Left lung (tissue), 10 donors: ENCODE results near the gene ACTL9. TPM values are rescaled to one million over a fixed set of nuclear protein-coding genes. Genes with fewer than 3 reads are reported as not detected.

Source experiments
- ATAC-seq: fragments of 200-7000 bp; cut with Tn5 transposase; one replicate; pipeline ENCODE4 v1.9.1; 2020; ENCODE audit warnings: moderate library complexity
- DNase-seq, 4 donors: peaks; one replicate each; pipeline ENCODE4 v3.0.0-alpha.2; 2013 to 2020
- H3K27ac ChIP-seq, 2 donors: fragments of 200-600 bp; sonication (generic) in 1 of 2; one replicate each; pipeline versions ENCODE4 v1.5.0 to v1.8.0; 2020 to 2021
- H3K27me3 ChIP-seq, 2 donors: fragments of 200-600 bp; sonication (generic) in 1 of 2; one replicate each; pipeline versions ENCODE4 v1.5.0 to v1.8.0; 2020 to 2021
- H3K36me3 ChIP-seq, 2 donors: fragments of 200-600 bp; sonication (generic) in 1 of 2; one replicate each; pipeline versions ENCODE4 v1.5.0 to v1.8.0; 2020 to 2021
- H3K4me1 ChIP-seq, 2 donors: fragments of 200-600 bp; one replicate each; pipeline ENCODE4 v1.8.0; 2021
- H3K4me3 ChIP-seq, 2 donors: fragments of 200-600 bp; sonication (generic) in 1 of 2; one replicate each; pipeline versions ENCODE4 v1.5.0 to v1.8.0; 2020 to 2021; ENCODE audit warnings: mild to moderate bottlenecking in 1 of 2
- H3K9me3 ChIP-seq, 2 donors: fragments of 200-600 bp; sonication (generic) in 1 of 2; one replicate each; pipeline versions ENCODE4 v1.5.0 to v1.8.0; 2020 to 2021
- CTCF ChIP-seq, 2 donors: fragments of 200-600 bp; sonication (generic) in 1 of 2; IDR thresholded peaks; one replicate each; pipeline versions ENCODE4 v1.5.0 to v1.8.0; 2021; ENCODE audit warnings: antibody characterized with exemption in 2 of 2
- intact Hi-C, 2 donors: fragments of 100-400 bp; cut with DNase I; formaldehyde crosslinking; loops; one replicate each; pipeline versions ENCODE4 v1.11.2 to v1.14.2; 2022
- polyA plus RNA-seq, 6 donors: library from polyadenylated mRNA; unstranded; fragments of 120-200 nt; gene quantifications; one replicate each; pipeline ENCODE4 v1.2.1, GENCODE V29; 2013; ENCODE audit not compliant: insufficient read length in 6 of 6
- total RNA-seq, 2 donors: library from RNA; stranded (reverse); fragmentation: NEBNext Ultra II Directional; extraction: Animal tissue kit (Norgen Biotek cat#: 25700); gene quantifications; one replicate each; pipeline ENCODE4 v1.2.1, GENCODE V29; 2021
- donor health status: DM: no; HTN: yes; CAD: no.
- donor health status: DM: no; HTN: no; CAD: no.

ACTL9 gene
- total and polyA plus RNA-seq, 8 donors = not detected

- Histone ChIP-seq H3K4me3 (no peak overlapping the region), H3K27ac (no peak overlapping the region), H3K36me3 (no peaks in the 10 kb centered on the region), H3K9me3 (no peaks in the 10 kb centered on the region), H3K27me3 (peaks cover 0 to 69% of the 10 kb centered on the region in 2 donors), H3K4me1 (no peaks in the 10 kb centered on the region)
- ATAC-seq = no peak
- TF ChIP-seq CTCF (IDR thresholded peaks at IDR 0.05) = no peak
- no peak for DNase-seq
- intact Hi-C loops = no loop called here
These were observed 3.8 kb upstream of the ACTL9 start for GRCh38 chr19:8702350-8702749.

- Histone ChIP-seq H3K9me3 (no peaks in the 10 kb centered on the region), H3K27ac (no peak overlapping the region), H3K4me3 (no peak overlapping the region), H3K36me3 (no peaks in the 10 kb centered on the region), H3K4me1 (no peaks in the 10 kb centered on the region), H3K27me3 (peaks cover 0 to 81% of the 10 kb centered on the region in 2 donors)
- no peak for DNase-seq
- TF ChIP-seq CTCF (IDR thresholded peaks at IDR 0.05) = no peak
- intact Hi-C loops = no loop called here
- ATAC-seq = no peak
These were observed 2.4 kb upstream of the ACTL9 start for GRCh38 chr19:8700956-8701355.

- no peak for ATAC-seq
These were observed 1.3 kb upstream of the ACTL9 start for GRCh38 chr19:8699908-8700307.

GRCh38 chr19:8697671-8698432 lies 743 bp downstream of the ACTL9 start:
- no peaks in the 10 kb centered on the region for H3K9me3 ChIP-seq
- H3K27ac ChIP-seq = no peak overlapping the region
- no peak for ATAC-seq
- H3K4me1 ChIP-seq = no peaks in the 10 kb centered on the region
- no peaks in the 10 kb centered on the region for H3K36me3 ChIP-seq
- peaks cover 0 to 88% of the 10 kb centered on the region in 2 donors for H3K27me3 ChIP-seq
- no peak for TF ChIP-seq CTCF (IDR thresholded peaks at IDR 0.05)
- intact Hi-C loops = no loop called here
- no peak overlapping the region for H3K4me3 ChIP-seq
- peak in 1 of 4 donors; percentile 76 for DNase-seq

More at GRCh38 chr19:8699908-8700307, 1.3 kb upstream of the ACTL9 start:
- Histone ChIP-seq H3K9me3 (no peaks in the 10 kb centered on the region), H3K36me3 (no peaks in the 10 kb centered on the region), H3K4me3 (no peak overlapping the region), H3K4me1 (no peaks in the 10 kb centered on the region), H3K27me3 (peaks cover 0 to 87% of the 10 kb centered on the region in 2 donors), H3K27ac (no peak overlapping the region)
- no peak for DNase-seq
- intact Hi-C loops = no loop called here
- no peak for TF ChIP-seq CTCF (IDR thresholded peaks at IDR 0.05)

GRCh38 chr19:8696993-8697392 lies 1.6 kb downstream of the ACTL9 start:
- Histone ChIP-seq H3K27ac (no peak overlapping the region), H3K4me3 (no peak overlapping the region), H3K9me3 (no peaks in the 10 kb centered on the region), H3K36me3 (no peaks in the 10 kb centered on the region), H3K4me1 (no peaks in the 10 kb centered on the region), H3K27me3 (peaks cover 0 to 89% of the 10 kb centered on the region in 2 donors)
- intact Hi-C loops = no loop called here
- TF ChIP-seq CTCF (IDR thresholded peaks at IDR 0.05) = no peak
- ATAC-seq = no peak
- DNase-seq = no peak
